Parathyroid adenoma (tissue), 2 donors: ENCODE measurements around the gene APRT.

Experiments
- H2AFZ ChIP-seq: fragments of 300-600 bp; sonication (generic); one replicate; pipeline ENCODE4 v1.7.0; 2017; ENCODE audit warnings: antibody characterized with exemption, mild to moderate bottlenecking
- H3K27ac ChIP-seq: fragments of 300-600 bp; sonication (generic); one replicate; pipeline ENCODE4 v1.7.0; 2017
- H3K27me3 ChIP-seq: fragments of 300-600 bp; sonication (generic); one replicate; pipeline ENCODE4 v1.7.0; 2017; ENCODE audit warnings: low read length; ENCODE audit not compliant: control insufficient read depth, insufficient read depth
- H3K36me3 ChIP-seq: fragments of 300-600 bp; sonication (generic); one replicate; pipeline ENCODE4 v1.7.0; 2017; ENCODE audit warnings: low read length; ENCODE audit not compliant: control insufficient read depth, insufficient read depth
- H3K4me1 ChIP-seq: fragments of 300-600 bp; sonication (generic); one replicate; pipeline ENCODE4 v1.7.0; 2017; ENCODE audit warnings: control low read depth
- H3K4me2 ChIP-seq: fragments of 300-600 bp; sonication (generic); one replicate; pipeline ENCODE4 v1.7.0; 2017; ENCODE audit warnings: low read length
- H3K4me3 ChIP-seq: fragments of 300-600 bp; sonication (generic); one replicate; pipeline ENCODE4 v1.7.0; 2017; ENCODE audit warnings: low read depth, low read length
- H3K79me2 ChIP-seq: fragments of 300-600 bp; sonication (generic); one replicate; pipeline ENCODE4 v1.7.0; 2017; ENCODE audit warnings: control low read depth
- H3K9ac ChIP-seq: fragments of 300-600 bp; sonication (generic); one replicate; pipeline ENCODE4 v1.7.0; 2017; ENCODE audit warnings: mild to moderate bottlenecking
- H3K9me3 ChIP-seq: fragments of 300-600 bp; sonication (generic); one replicate; pipeline ENCODE4 v1.7.0; 2017; ENCODE audit warnings: low read length; ENCODE audit not compliant: control insufficient read depth
- CTCF ChIP-seq: fragments of 300-600 bp; sonication (generic); IDR thresholded peaks from one replicate; pipeline ENCODE4 v1.7.0; 2017; ENCODE audit warnings: antibody characterized with exemption, mild to moderate bottlenecking
- donor health status: primary hyperparathyroidism.

Gene APRT

GRCh38 chr16:88813269-88814143 is 1.8 kb upstream of the APRT start:
- Histone ChIP-seq H3K9me3 (no peaks in the 10 kb centered on the region), H3K27ac (no peak overlapping the region), H3K27me3 (no peaks in the 10 kb centered on the region), H3K36me3 (no peaks in the 10 kb centered on the region), H3K4me1 (peaks cover 8% of the 10 kb centered on the region), H3K4me2 (no peak overlapping the region), H3K79me2 (no peaks in the 10 kb centered on the region), H3K4me3 (no peak overlapping the region), H2AFZ (no peak overlapping the region), H3K9ac (no peak overlapping the region)
- TF ChIP-seq CTCF, result no peak

GRCh38 chr16:88812513-88813268 is 963 bp upstream of the APRT start:
- peaks cover 8% of the 10 kb centered on the region for H3K4me1 ChIP-seq
- peak overlapping the region; percentile 12 for H3K27ac ChIP-seq
- H3K4me3 ChIP-seq, result peak overlapping the region; percentile 75
- peak overlapping the region; percentile 89 for H2AFZ ChIP-seq
- no peaks in the 10 kb centered on the region for H3K27me3 ChIP-seq
- peak overlapping the region; percentile 74 for H3K4me2 ChIP-seq
- TF ChIP-seq CTCF, result no peak
- no peak overlapping the region for H3K9ac ChIP-seq
- H3K79me2 ChIP-seq, result no peaks in the 10 kb centered on the region
- H3K36me3 ChIP-seq, result no peaks in the 10 kb centered on the region
- H3K9me3 ChIP-seq, result no peaks in the 10 kb centered on the region

- peak overlapping the region; percentile 75 for H3K4me3 ChIP-seq
- H3K4me1 ChIP-seq, result peaks cover 8% of the 10 kb centered on the region
- H3K9ac ChIP-seq, result no peak overlapping the region
- H3K36me3 ChIP-seq, result no peaks in the 10 kb centered on the region
- no peaks in the 10 kb centered on the region for H3K27me3 ChIP-seq
- TF ChIP-seq CTCF, result no peak
- peak overlapping the region; percentile 58 for H3K27ac ChIP-seq
- H3K9me3 ChIP-seq, result no peaks in the 10 kb centered on the region
- H3K4me2 ChIP-seq, result peak overlapping the region; percentile 86
- peak overlapping the region; percentile 89 for H2AFZ ChIP-seq
- H3K79me2 ChIP-seq, result no peaks in the 10 kb centered on the region
Measured at GRCh38 chr16:88810912-88811768, 588 bp downstream of the APRT start.

DNA sequence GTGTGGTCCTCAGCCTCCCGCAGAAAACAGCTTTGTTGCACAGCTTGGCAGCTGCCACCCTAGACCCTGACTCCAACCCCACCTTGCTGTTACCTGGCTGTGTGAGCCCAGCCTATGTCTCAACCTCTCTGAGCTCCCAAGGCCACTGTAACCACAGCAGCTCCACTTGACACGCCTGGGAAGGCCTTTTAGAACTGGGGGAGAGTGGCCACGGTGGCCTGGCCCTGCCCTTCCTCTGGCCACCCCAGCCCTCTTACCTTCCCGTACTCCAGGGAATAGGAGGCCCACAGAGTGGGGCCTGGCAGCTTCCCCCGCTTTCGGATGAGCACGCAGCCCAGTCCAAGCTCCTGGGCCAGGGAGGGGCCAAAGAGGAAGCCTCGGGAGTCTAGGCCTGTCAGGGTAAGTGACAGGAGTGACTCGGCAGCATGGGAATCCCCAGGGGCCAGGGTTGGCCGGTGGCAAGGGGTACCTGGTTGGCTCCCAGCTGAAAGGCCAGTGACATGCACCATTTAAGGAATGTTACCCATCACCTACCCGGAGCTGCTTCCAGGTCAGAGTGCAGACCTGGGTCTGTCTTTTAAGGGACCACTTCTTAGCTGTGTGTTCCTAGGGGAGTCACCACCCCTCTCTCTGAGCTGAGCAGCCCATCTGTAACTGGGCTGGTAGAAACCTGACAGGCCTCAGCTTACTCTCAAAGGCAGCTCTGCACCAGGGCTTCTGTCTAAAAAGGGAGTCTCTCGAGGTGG is 1.4 kb downstream of the APRT start:
- Histone ChIP-seq H2AFZ (no peak overlapping the region), H3K4me1 (peaks cover 8% of the 10 kb centered on the region), H3K36me3 (no peaks in the 10 kb centered on the region), H3K79me2 (no peaks in the 10 kb centered on the region), H3K4me2 (peak overlapping the region; percentile 86), H3K9me3 (no peaks in the 10 kb centered on the region), H3K4me3 (peak overlapping the region; percentile 75), H3K27ac (peak overlapping the region; percentile 58), H3K27me3 (no peaks in the 10 kb centered on the region), H3K9ac (no peak overlapping the region)
- no peak for TF ChIP-seq CTCF
